HepG2 (cell line): ENCODE measurements around the gene DNASE2B. TPM values are rescaled to one million over a fixed set of nuclear protein-coding genes. Genes with fewer than 3 reads are reported as not detected.

Experiments
- EED ChIP-seq: sonication (generic); formaldehyde crosslinking; IDR thresholded peaks from 2 replicates; pipeline ENCODE4 v1.5.0; 2020; ENCODE audit warnings: mild to moderate bottlenecking, missing genetic modification reagents
- GLMP ChIP-seq: sonication (generic); formaldehyde crosslinking; IDR thresholded peaks from 2 replicates; pipeline ENCODE4 v1.9.0; 2021; ENCODE audit warnings: missing genetic modification reagents, mild to moderate bottlenecking, borderline replicate concordance
- NR1H2 ChIP-seq: sonication (generic); formaldehyde crosslinking; IDR thresholded peaks from 2 replicates; pipeline ENCODE4 v1.8.1; 2022; ENCODE audit warnings: low read depth, missing genetic modification reagents, borderline replicate concordance
- TCF7L2 ChIP-seq: IDR thresholded peaks from 2 replicates; pipeline ENCODE4 v1.6.1; 2011; ENCODE audit warnings: mild to moderate bottlenecking, low read depth, low read length, moderate library complexity
- ZMAT5 ChIP-seq: sonication (generic); formaldehyde crosslinking; IDR thresholded peaks from 2 replicates; pipeline ENCODE4 v1.5.0; 2020; ENCODE audit warnings: mild to moderate bottlenecking, low read depth, missing genetic modification reagents, borderline replicate concordance
- ZNF430 ChIP-seq: sonication (generic); formaldehyde crosslinking; IDR thresholded peaks from 2 replicates; pipeline ENCODE4 v1.9.0; 2021; ENCODE audit warnings: mild to moderate bottlenecking, missing genetic modification reagents
- polyA plus RNA-seq, 8 experiments: library from polyadenylated mRNA; depleted of rRNA in 3 of 8; stranded (reverse) in 7 of 8; unstranded in 1 of 8; fragments of >200 nt; fragmentation: Illumina TruSeq in 4 of 8; extraction: Trizol in 4 of 8; gene quantifications; 2 replicates each; pipeline versions ENCODE4 v1.2.1 to v1.2.3, GENCODE V29; 2011 to 2016; ENCODE audit warnings: low read depth in 4 of 8, missing spikeins in 1 of 8, mixed read lengths in 1 of 8; ENCODE audit not compliant: insufficient read depth in 1 of 8
- total RNA-seq, 5 experiments: library from RNA; depleted of rRNA; stranded (reverse); fragments of >200 nt; fragmentation: Illumina TruSeq; extraction: Trizol; gene quantifications; 2 replicates each; pipeline ENCODE4 v1.2.3, GENCODE V29; 2016; ENCODE audit warnings: low read depth in 1 of 5
- TF ChIP-seq, protein P1 (sequence below): sonication (generic); formaldehyde crosslinking; IDR thresholded peaks from 2 replicates; pipeline ENCODE4 v1.4.0; 2020; ENCODE audit warnings: missing genetic modification reagents, borderline replicate concordance
- TF ChIP-seq, protein P2 (sequence below): sonication (generic); formaldehyde crosslinking; IDR thresholded peaks from 2 replicates; pipeline ENCODE4 v1.4.0; 2020; ENCODE audit warnings: mild to moderate bottlenecking, missing genetic modification reagents

DNASE2B gene
- total and polyA plus RNA-seq, 2 of the 13 experiments (the other 11 are each of a cell fraction or from before 2014, with no cell fraction given) = not detected

DNA sequence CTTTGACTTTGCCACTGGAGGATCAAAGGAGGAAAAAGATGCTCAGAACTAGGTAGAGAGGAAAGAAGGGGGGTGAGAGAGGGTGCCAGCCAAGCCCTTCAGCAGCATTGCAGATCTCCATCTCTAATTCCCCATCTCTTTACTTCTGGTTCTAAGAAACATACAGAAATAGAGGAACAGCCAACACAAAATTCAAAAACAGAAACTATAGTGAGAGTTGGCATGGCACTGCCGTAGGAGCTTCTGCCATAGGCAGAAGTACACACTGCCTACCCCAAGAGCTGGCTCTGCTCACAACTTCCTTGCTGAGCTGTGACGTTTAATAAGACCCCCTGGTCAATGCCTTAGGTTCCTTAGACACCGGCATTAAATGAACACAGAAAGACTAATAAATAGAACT is 54.2 kb downstream of the DNASE2B start (continued):
- TF ChIP-seq, protein P1, sequence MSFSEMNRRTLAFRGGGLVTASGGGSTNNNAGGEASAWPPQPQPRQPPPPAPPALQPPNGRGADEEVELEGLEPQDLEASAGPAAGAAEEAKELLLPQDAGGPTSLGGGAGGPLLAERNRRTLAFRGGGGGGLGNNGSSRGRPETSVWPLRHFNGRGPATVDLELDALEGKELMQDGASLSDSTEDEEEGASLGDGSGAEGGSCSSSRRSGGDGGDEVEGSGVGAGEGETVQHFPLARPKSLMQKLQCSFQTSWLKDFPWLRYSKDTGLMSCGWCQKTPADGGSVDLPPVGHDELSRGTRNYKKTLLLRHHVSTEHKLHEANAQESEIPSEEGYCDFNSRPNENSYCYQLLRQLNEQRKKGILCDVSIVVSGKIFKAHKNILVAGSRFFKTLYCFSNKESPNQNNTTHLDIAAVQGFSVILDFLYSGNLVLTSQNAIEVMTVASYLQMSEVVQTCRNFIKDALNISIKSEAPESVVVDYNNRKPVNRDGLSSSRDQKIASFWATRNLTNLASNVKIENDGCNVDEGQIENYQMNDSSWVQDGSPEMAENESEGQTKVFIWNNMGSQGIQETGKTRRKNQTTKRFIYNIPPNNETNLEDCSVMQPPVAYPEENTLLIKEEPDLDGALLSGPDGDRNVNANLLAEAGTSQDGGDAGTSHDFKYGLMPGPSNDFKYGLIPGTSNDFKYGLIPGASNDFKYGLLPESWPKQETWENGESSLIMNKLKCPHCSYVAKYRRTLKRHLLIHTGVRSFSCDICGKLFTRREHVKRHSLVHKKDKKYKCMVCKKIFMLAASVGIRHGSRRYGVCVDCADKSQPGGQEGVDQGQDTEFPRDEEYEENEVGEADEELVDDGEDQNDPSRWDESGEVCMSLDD (CRISPR knock-in tag) = no peak
- no peak for TF ChIP-seq EED (CRISPR knock-in tag)
- TF ChIP-seq ZMAT5 = no peak
- TF ChIP-seq NR1H2 (CRISPR knock-in tag) = no peak
- no peak for TF ChIP-seq GLMP (CRISPR knock-in tag)
- TF ChIP-seq, protein P2, sequence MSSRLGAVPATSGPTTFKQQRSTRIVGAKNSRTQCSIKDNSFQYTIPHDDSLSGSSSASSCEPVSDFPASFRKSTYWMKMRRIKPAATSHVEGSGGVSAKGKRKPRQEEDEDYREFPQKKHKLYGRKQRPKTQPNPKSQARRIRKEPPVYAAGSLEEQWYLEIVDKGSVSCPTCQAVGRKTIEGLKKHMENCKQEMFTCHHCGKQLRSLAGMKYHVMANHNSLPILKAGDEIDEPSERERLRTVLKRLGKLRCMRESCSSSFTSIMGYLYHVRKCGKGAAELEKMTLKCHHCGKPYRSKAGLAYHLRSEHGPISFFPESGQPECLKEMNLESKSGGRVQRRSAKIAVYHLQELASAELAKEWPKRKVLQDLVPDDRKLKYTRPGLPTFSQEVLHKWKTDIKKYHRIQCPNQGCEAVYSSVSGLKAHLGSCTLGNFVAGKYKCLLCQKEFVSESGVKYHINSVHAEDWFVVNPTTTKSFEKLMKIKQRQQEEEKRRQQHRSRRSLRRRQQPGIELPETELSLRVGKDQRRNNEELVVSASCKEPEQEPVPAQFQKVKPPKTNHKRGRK = no peak
- no peak for TF ChIP-seq TCF7L2
- no peak for TF ChIP-seq ZNF430 (CRISPR knock-in tag)
- TF ChIP-seq, all 625 proteins: peak for 0
